NCI-H510A treated with DMSO at 0.1 percent for 48 hours (cell line): ENCODE data around the gene KDM8.
"Not testable (repeated sequence)": the region's sequence is repeated elsewhere in the genome, so short reads cannot be mapped to it uniquely, and the experiment has no call there.

Experiments
- DNase-seq: peaks from one replicate; lab custom pipeline; 2025; lab: John Stamatoyannopoulos, UW

KDM8 gene

GRCh38 chr16:27191352-27191924 is 11.9 kb upstream of the KDM8 start:
- no peak for DNase-seq

GRCh38 chr16:27193300-27193990 is 9.9 kb upstream of the KDM8 start:
- no peak for DNase-seq

GRCh38 chr16:27195076-27195741 is 8.1 kb upstream of the KDM8 start:
- DNase-seq = no peak

GRCh38 chr16:27195941-27196595 is 7.3 kb upstream of the KDM8 start:
- DNase-seq = no peak

GRCh38 chr16:27197004-27197403 is 6.3 kb upstream of the KDM8 start:
- DNase-seq = no peak

- no peak for DNase-seq
These were observed 4.7 kb upstream of the KDM8 start for GRCh38 chr16:27198451-27199234.

GRCh38 chr16:27199235-27199586 is 4.1 kb upstream of the KDM8 start:
- DNase-seq = no peak

- DNase-seq = no peak
These were observed 3.6 kb upstream of the KDM8 start for GRCh38 chr16:27199736-27200135.

GRCh38 chr16:27200914-27201313 is 2.4 kb upstream of the KDM8 start:
- DNase-seq = not testable (repeated sequence)

GRCh38 chr16:27202923-27203506 is 311 bp upstream of the KDM8 start:
- DNase-seq = peak; percentile 97

- no peak for DNase-seq
These were observed 1.1 kb downstream of the KDM8 start for GRCh38 chr16:27204312-27204915.

- no peak for DNase-seq
These were observed 2.2 kb downstream of the KDM8 start for GRCh38 chr16:27205423-27206065.

- DNase-seq = not testable (repeated sequence)
These were observed 3.8 kb downstream of the KDM8 start for GRCh38 chr16:27207121-27207520.

- DNase-seq = no peak
These were observed 4.9 kb downstream of the KDM8 start for GRCh38 chr16:27208081-27208680.

- no peak for DNase-seq
These were observed 5.5 kb downstream of the KDM8 start for GRCh38 chr16:27208796-27209195.

- DNase-seq = no peak
These were observed 6.3 kb downstream of the KDM8 start for GRCh38 chr16:27209591-27209990.

GRCh38 chr16:27210174-27210573 is 6.8 kb downstream of the KDM8 start:
- no peak for DNase-seq

- DNase-seq = no peak
These were observed 7.7 kb downstream of the KDM8 start for GRCh38 chr16:27211026-27211425.

- no peak for DNase-seq
These were observed 11.0 kb downstream of the KDM8 start for GRCh38 chr16:27214084-27214961.
